Hindlimb muscle (tissue), 1 donor: ENCODE measurements around the gene INO80. TPM values are rescaled to one million over a fixed set of nuclear protein-coding genes. Genes with fewer than 3 reads are reported as not detected.

ENCODE experiments used
- DNase-seq: peaks from one replicate; pipeline ENCODE4 v3.0.0-alpha.2; 2013
- polyA plus RNA-seq: library from polyadenylated mRNA; unstranded; fragments of 120-200 nt; gene quantifications from one replicate; pipeline ENCODE4 v1.2.1, GENCODE V29; 2013; ENCODE audit not compliant: insufficient read length

The INO80 gene
- polyA plus RNA-seq, 1 donor: 17.8 TPM

GRCh38 chr15:40943764-40944365 is 172.2 kb downstream of the INO80 start:
- no peak for DNase-seq

- no peak for DNase-seq
Observed at GRCh38 chr15:40942878-40943277, 173.2 kb downstream of the INO80 start.

GRCh38 chr15:40942337-40942854 is 173.7 kb downstream of the INO80 start:
- no peak for DNase-seq

GRCh38 chr15:40941528-40942336 is 174.3 kb downstream of the INO80 start:
- peak; percentile 82 for DNase-seq

- DNase-seq: no peak
Observed at GRCh38 chr15:40941068-40941527, 175.0 kb downstream of the INO80 start.

GRCh38 chr15:40940296-40940801 is 175.7 kb downstream of the INO80 start:
- no peak for DNase-seq

- no peak for DNase-seq
Observed at GRCh38 chr15:40938536-40938870, 177.6 kb downstream of the INO80 start.

- no peak for DNase-seq
Observed at GRCh38 chr15:40937762-40938535, 178.1 kb downstream of the INO80 start.

GRCh38 chr15:40936709-40937666 is 179.1 kb downstream of the INO80 start:
- no peak for DNase-seq

- DNase-seq: no peak
Observed at GRCh38 chr15:40936234-40936708, 179.8 kb downstream of the INO80 start.

- DNase-seq: no peak
Observed at GRCh38 chr15:40934457-40934856, 181.6 kb downstream of the INO80 start.

GRCh38 chr15:40933517-40933902 is 182.6 kb downstream of the INO80 start:
- no peak for DNase-seq

GRCh38 chr15:40932649-40933516 is 183.2 kb downstream of the INO80 start:
- no peak for DNase-seq

- no peak for DNase-seq
Observed at GRCh38 chr15:40932156-40932555, 183.9 kb downstream of the INO80 start.

GRCh38 chr15:40931300-40932142 is 184.6 kb downstream of the INO80 start:
- DNase-seq: no peak

GRCh38 chr15:40930430-40931299 is 185.4 kb downstream of the INO80 start:
- peak; percentile 53 for DNase-seq

GRCh38 chr15:40929660-40930429 is 186.2 kb downstream of the INO80 start:
- DNase-seq: peak; percentile 59
